ENCODE results near the gene PSENEN.
"Not testable (repeated sequence)": the region's sequence is repeated elsewhere in the genome, so short reads cannot be mapped to it uniquely, and the experiment has no call there.

The PSENEN gene

GRCh38 chr19:35792312-35792711 lies 46.9 kb downstream of the PSENEN start:
- Histone ChIP-seq H3K9me3 (ENCODE audit: insufficient read depth, low read length) (no peaks in the 10 kb centered on the region), H3K79me2 (ENCODE audit: insufficient read depth, low read length) (no peaks in the 10 kb centered on the region), H3K36me3 (ENCODE audit: low read length) (no peaks in the 10 kb centered on the region), H2AFZ (ENCODE audit: low read depth, low read length, severe bottlenecking) (no peak overlapping the region), H4K20me1 (ENCODE audit: low read depth, low read length) (no peaks in the 10 kb centered on the region), H3K4me3 (ENCODE audit: insufficient read depth, low read length, poor library complexity, severe bottlenecking) (no peak overlapping the region), H3F3A (ENCODE audit: insufficient read depth) (no peaks in the 10 kb centered on the region), H3K27ac (ENCODE audit: low read depth, low read length) (no peak overlapping the region), H3K27me3 (ENCODE audit: low read length) (no peaks in the 10 kb centered on the region), H3K4me2 (ENCODE audit: low read depth, low read length, poor library complexity, severe bottlenecking) (no peak overlapping the region), H3K9me2 (replicated peaks; ENCODE audit: insufficient read depth, low read length) (no peaks in the 10 kb centered on the region), H3K9ac (ENCODE audit: low read length) (no peak overlapping the region)
- TF ChIP-seq EZH2phosphoT487 (conservative IDR thresholded peaks at IDR 0.05; ENCODE audit: low read length) (no peak), CTCF (IDR thresholded peaks at IDR 0.05; ENCODE audit: insufficient read depth, low read length, poor library complexity, severe bottlenecking) (no peak)

- Histone ChIP-seq H3F3A (ENCODE audit: insufficient read depth) (no peaks in the 10 kb centered on the region), H3K27ac (ENCODE audit: low read depth, low read length) (no peak overlapping the region), H3K9ac (ENCODE audit: low read length) (no peak overlapping the region), H3K27me3 (ENCODE audit: low read length) (no peaks in the 10 kb centered on the region), H3K36me3 (ENCODE audit: low read length) (no peaks in the 10 kb centered on the region), H3K79me2 (ENCODE audit: insufficient read depth, low read length) (no peaks in the 10 kb centered on the region), H3K9me2 (replicated peaks; ENCODE audit: insufficient read depth, low read length) (no peaks in the 10 kb centered on the region), H3K4me3 (ENCODE audit: insufficient read depth, low read length, poor library complexity, severe bottlenecking) (no peak overlapping the region), H3K9me3 (ENCODE audit: insufficient read depth, low read length) (no peaks in the 10 kb centered on the region), H2AFZ (ENCODE audit: low read depth, low read length, severe bottlenecking) (no peak overlapping the region), H3K4me2 (ENCODE audit: low read depth, low read length, poor library complexity, severe bottlenecking) (no peak overlapping the region), H4K20me1 (ENCODE audit: low read depth, low read length) (no peaks in the 10 kb centered on the region)
- TF ChIP-seq CTCF (IDR thresholded peaks at IDR 0.05; ENCODE audit: insufficient read depth, low read length, poor library complexity, severe bottlenecking): no peak
- no peak for TF ChIP-seq EZH2phosphoT487 (conservative IDR thresholded peaks at IDR 0.05; ENCODE audit: low read length)
Observed at GRCh38 chr19:35792888-35793287, 47.4 kb downstream of the PSENEN start.

GRCh38 chr19:35793381-35794165 lies 48.1 kb downstream of the PSENEN start:
- no peaks in the 10 kb centered on the region for H3K9me3 ChIP-seq (ENCODE audit: insufficient read depth, low read length)
- H3K9ac ChIP-seq (ENCODE audit: low read length): no peak overlapping the region
- no peak overlapping the region for H3K4me2 ChIP-seq (ENCODE audit: low read depth, low read length, poor library complexity, severe bottlenecking)
- TF ChIP-seq CTCF (IDR thresholded peaks at IDR 0.05; ENCODE audit: insufficient read depth, low read length, poor library complexity, severe bottlenecking) (no peak), EZH2phosphoT487 (conservative IDR thresholded peaks at IDR 0.05; ENCODE audit: low read length) (no peak)
- H3K27me3 ChIP-seq (ENCODE audit: low read length): no peaks in the 10 kb centered on the region
- no peak overlapping the region for H3K4me3 ChIP-seq (ENCODE audit: insufficient read depth, low read length, poor library complexity, severe bottlenecking)
- H3K36me3 ChIP-seq (ENCODE audit: low read length): no peaks in the 10 kb centered on the region
- no peaks in the 10 kb centered on the region for H3K9me2 ChIP-seq (replicated peaks; ENCODE audit: insufficient read depth, low read length)
- no peak overlapping the region for H3K27ac ChIP-seq (ENCODE audit: low read depth, low read length)
- no peaks in the 10 kb centered on the region for H4K20me1 ChIP-seq (ENCODE audit: low read depth, low read length)
- no peak overlapping the region for H2AFZ ChIP-seq (ENCODE audit: low read depth, low read length, severe bottlenecking)
- H3K79me2 ChIP-seq (ENCODE audit: insufficient read depth, low read length): no peaks in the 10 kb centered on the region
- H3F3A ChIP-seq (ENCODE audit: insufficient read depth): no peaks in the 10 kb centered on the region

- not testable (repeated sequence) for H3K9me2 ChIP-seq (replicated peaks; ENCODE audit: insufficient read depth, low read length); H3F3A ChIP-seq (ENCODE audit: insufficient read depth); H3K4me2 ChIP-seq (ENCODE audit: low read depth, low read length, poor library complexity, severe bottlenecking); H3K36me3 ChIP-seq (ENCODE audit: low read length); H3K9me3 ChIP-seq (ENCODE audit: insufficient read depth, low read length); H2AFZ ChIP-seq (ENCODE audit: low read depth, low read length, severe bottlenecking); H3K27me3 ChIP-seq (ENCODE audit: low read length); H3K79me2 ChIP-seq (ENCODE audit: insufficient read depth, low read length); H3K4me3 ChIP-seq (ENCODE audit: insufficient read depth, low read length, poor library complexity, severe bottlenecking); H4K20me1 ChIP-seq (ENCODE audit: low read depth, low read length); H3K9ac ChIP-seq (ENCODE audit: low read length); H3K27ac ChIP-seq (ENCODE audit: low read depth, low read length)
Observed at GRCh38 chr19:35795564-35795963, 50.1 kb downstream of the PSENEN start.
